Activated T-cell treated with anti-CD3 and anti-CD28 coated beads, Interleukin-2, amount 50 U/mL, for 72 hours (primary cell): Measurements from ENCODE around the gene CPLX3. TPM values are rescaled to one million over a fixed set of nuclear protein-coding genes. Genes with fewer than 3 reads are reported as not detected.

Experiments used
- ATAC-seq, 2 donors: fragments of 150-1000 bp; cut with Tn5 transposase; replicated peaks in 1 of 2; 2 replicates each; pipeline ENCODE4 v1.10.0; 2021; ENCODE audit warnings: moderate library complexity in 2 of 2, mild to moderate bottlenecking in 1 of 2
- DNase-seq, 2 donors: peaks; one replicate each; pipeline ENCODE4 v3.0.0; 2021 to 2022; ENCODE audit warnings: mixed read lengths in 1 of 2
- H3K27ac Mint-ChIP-seq: one replicate; pipeline ENCODE4 v1.8.0; 2022; ENCODE audit warnings: mild to moderate bottlenecking, moderate library complexity, mixed read lengths
- H3K27me3 Mint-ChIP-seq: one replicate; pipeline ENCODE4 v1.8.0; 2022; ENCODE audit warnings: low read depth, mixed read lengths
- H3K36me3 Mint-ChIP-seq, 2 donors: one replicate each; pipeline ENCODE4 v1.8.0; 2022; ENCODE audit warnings: mixed read lengths in 2 of 2, mild to moderate bottlenecking in 1 of 2; ENCODE audit not compliant: insufficient read depth in 2 of 2
- H3K4me1 Mint-ChIP-seq: one replicate; pipeline ENCODE4 v1.8.0; 2022; ENCODE audit warnings: low read depth, mixed read lengths
- H3K4me3 Mint-ChIP-seq, 2 donors: one replicate each; pipeline ENCODE4 v1.8.0; 2022; ENCODE audit warnings: mild to moderate bottlenecking in 2 of 2, mixed read lengths in 2 of 2, moderate library complexity in 2 of 2
- H3K9me3 Mint-ChIP-seq, 2 donors: one replicate each; pipeline ENCODE4 v1.8.0; 2022; ENCODE audit warnings: mixed read lengths in 2 of 2
- total RNA-seq, 2 donors: library from RNA; stranded (reverse); gene quantifications; one replicate each; pipeline ENCODE4 v1.2.3, GENCODE V29; 2022

CPLX3 gene
- total RNA-seq, 2 donors from 2014 or later = 0.14 to 0.17 TPM

- no peaks in the 10 kb centered on the region for H3K9me3 Mint-ChIP-seq
- no peak overlapping the region for H3K4me3 Mint-ChIP-seq
- H3K27ac Mint-ChIP-seq = no peak overlapping the region
- H3K36me3 Mint-ChIP-seq = no peaks in the 10 kb centered on the region
- H3K4me1 Mint-ChIP-seq = peaks cover 16% of the 10 kb centered on the region
- ATAC-seq (no peak), DNase-seq (no peak)
- H3K27me3 Mint-ChIP-seq = no peaks in the 10 kb centered on the region
Observed at GRCh38 chr15:74816624-74817369, 9.6 kb upstream of the CPLX3 start.

- no peak for DNase-seq
- Mint-ChIP-seq H3K4me1 (peaks cover 16% of the 10 kb centered on the region), H3K4me3 (no peak overlapping the region), H3K36me3 (no peaks in the 10 kb centered on the region), H3K9me3 (no peaks in the 10 kb centered on the region), H3K27me3 (no peaks in the 10 kb centered on the region), H3K27ac (no peak overlapping the region)
- ATAC-seq = no peak
Observed at GRCh38 chr15:74817370-74817737, 9.1 kb upstream of the CPLX3 start.

GRCh38 chr15:74820056-74820455 lies 6.4 kb upstream of the CPLX3 start:
- no peaks in the 10 kb centered on the region for H3K36me3 Mint-ChIP-seq
- ATAC-seq = no peak
- DNase-seq = no peak
- peaks cover 14% of the 10 kb centered on the region for H3K27me3 Mint-ChIP-seq
- peaks cover 16% of the 10 kb centered on the region for H3K4me1 Mint-ChIP-seq
- no peaks in the 10 kb centered on the region for H3K9me3 Mint-ChIP-seq
- H3K27ac Mint-ChIP-seq = no peak overlapping the region
- no peak overlapping the region for H3K4me3 Mint-ChIP-seq

- DNase-seq (no peak), ATAC-seq (no peak)
- Mint-ChIP-seq H3K9me3 (no peaks in the 10 kb centered on the region), H3K27me3 (peaks cover 23% of the 10 kb centered on the region), H3K4me3 (no peak overlapping the region), H3K27ac (no peak overlapping the region), H3K36me3 (no peaks in the 10 kb centered on the region), H3K4me1 (peaks cover 16% of the 10 kb centered on the region)
Observed at GRCh38 chr15:74821091-74821789, 5.2 kb upstream of the CPLX3 start.

GRCh38 chr15:74821790-74822158 lies 4.7 kb upstream of the CPLX3 start:
- no peaks in the 10 kb centered on the region for H3K36me3 Mint-ChIP-seq
- no peak for DNase-seq
- peaks cover 26% of the 10 kb centered on the region for H3K27me3 Mint-ChIP-seq
- no peak overlapping the region for H3K4me3 Mint-ChIP-seq
- H3K27ac Mint-ChIP-seq = no peak overlapping the region
- no peak for ATAC-seq
- H3K9me3 Mint-ChIP-seq = no peaks in the 10 kb centered on the region
- peaks cover 16% of the 10 kb centered on the region for H3K4me1 Mint-ChIP-seq

GRCh38 chr15:74822233-74822632 lies 4.2 kb upstream of the CPLX3 start:
- DNase-seq (no peak), ATAC-seq (no peak)
- no peak overlapping the region for H3K4me3 Mint-ChIP-seq
- no peaks in the 10 kb centered on the region for H3K36me3 Mint-ChIP-seq
- peaks cover 31% of the 10 kb centered on the region for H3K27me3 Mint-ChIP-seq
- peaks cover 13% of the 10 kb centered on the region for H3K4me1 Mint-ChIP-seq
- no peak overlapping the region for H3K27ac Mint-ChIP-seq
- no peaks in the 10 kb centered on the region for H3K9me3 Mint-ChIP-seq

- Mint-ChIP-seq H3K36me3 (no peaks in the 10 kb centered on the region), H3K9me3 (no peaks in the 10 kb centered on the region), H3K4me1 (peaks cover 9% of the 10 kb centered on the region), H3K4me3 (no peak overlapping the region), H3K27me3 (peaks cover 42% of the 10 kb centered on the region), H3K27ac (no peak overlapping the region)
- no peak for ATAC-seq
- no peak for DNase-seq
Observed at GRCh38 chr15:74823324-74823723, 3.1 kb upstream of the CPLX3 start.

GRCh38 chr15:74824976-74825375 lies 1.5 kb upstream of the CPLX3 start:
- peaks cover 17% of the 10 kb centered on the region for H3K4me1 Mint-ChIP-seq
- ATAC-seq (no peak), DNase-seq (no peak)
- no peak overlapping the region for H3K27ac Mint-ChIP-seq
- H3K36me3 Mint-ChIP-seq = no peaks in the 10 kb centered on the region
- H3K9me3 Mint-ChIP-seq = no peaks in the 10 kb centered on the region
- H3K4me3 Mint-ChIP-seq = no peak overlapping the region
- peaks cover 50% of the 10 kb centered on the region for H3K27me3 Mint-ChIP-seq

- DNase-seq (no peak), ATAC-seq (no peak)
- H3K4me3 Mint-ChIP-seq = no peak overlapping the region
- H3K36me3 Mint-ChIP-seq = no peaks in the 10 kb centered on the region
- peaks cover 50% of the 10 kb centered on the region for H3K27me3 Mint-ChIP-seq
- H3K9me3 Mint-ChIP-seq = no peaks in the 10 kb centered on the region
- H3K4me1 Mint-ChIP-seq = peaks cover 24% of the 10 kb centered on the region
- H3K27ac Mint-ChIP-seq = no peak overlapping the region
Observed at GRCh38 chr15:74825866-74826265, 561 bp upstream of the CPLX3 start.

GRCh38 chr15:74826921-74827320 lies 494 bp downstream of the CPLX3 start:
- H3K36me3 Mint-ChIP-seq = no peaks in the 10 kb centered on the region
- peaks cover 24% of the 10 kb centered on the region for H3K4me1 Mint-ChIP-seq
- ATAC-seq (no peak), DNase-seq (no peak)
- H3K27ac Mint-ChIP-seq = no peak overlapping the region
- no peaks in the 10 kb centered on the region for H3K9me3 Mint-ChIP-seq
- no peak overlapping the region for H3K4me3 Mint-ChIP-seq
- H3K27me3 Mint-ChIP-seq = peaks cover 50% of the 10 kb centered on the region

GRCh38 chr15:74827614-74828013 lies 1.2 kb downstream of the CPLX3 start:
- peaks cover 50% of the 10 kb centered on the region for H3K27me3 Mint-ChIP-seq
- H3K36me3 Mint-ChIP-seq = no peaks in the 10 kb centered on the region
- DNase-seq = no peak
- no peak overlapping the region for H3K4me3 Mint-ChIP-seq
- no peak overlapping the region for H3K27ac Mint-ChIP-seq
- H3K4me1 Mint-ChIP-seq = peaks cover 24% of the 10 kb centered on the region
- H3K9me3 Mint-ChIP-seq = no peaks in the 10 kb centered on the region
- ATAC-seq = no peak

- no peaks in the 10 kb centered on the region for H3K36me3 Mint-ChIP-seq
- H3K27me3 Mint-ChIP-seq = peaks cover 48% of the 10 kb centered on the region
- ATAC-seq (no peak), DNase-seq (no peak)
- peaks cover 24% of the 10 kb centered on the region for H3K4me1 Mint-ChIP-seq
- H3K27ac Mint-ChIP-seq = no peak overlapping the region
- H3K9me3 Mint-ChIP-seq = no peaks in the 10 kb centered on the region
- no peak overlapping the region for H3K4me3 Mint-ChIP-seq
Observed at GRCh38 chr15:74828835-74829234, 2.4 kb downstream of the CPLX3 start.

- Mint-ChIP-seq H3K36me3 (no peaks in the 10 kb centered on the region), H3K4me3 (no peak overlapping the region), H3K27ac (no peak overlapping the region), H3K4me1 (peaks cover 24% of the 10 kb centered on the region), H3K27me3 (peaks cover 41% of the 10 kb centered on the region), H3K9me3 (no peaks in the 10 kb centered on the region)
- no peak for DNase-seq
- peak; percentile 94 to 96 for ATAC-seq
Observed at GRCh38 chr15:74829486-74829885, 3.1 kb downstream of the CPLX3 start.

GRCh38 chr15:74829991-74830390 lies 3.6 kb downstream of the CPLX3 start:
- ATAC-seq (no peak), DNase-seq (no peak)
- H3K36me3 Mint-ChIP-seq = no peaks in the 10 kb centered on the region
- no peaks in the 10 kb centered on the region for H3K9me3 Mint-ChIP-seq
- no peak overlapping the region for H3K27ac Mint-ChIP-seq
- no peak overlapping the region for H3K4me3 Mint-ChIP-seq
- H3K27me3 Mint-ChIP-seq = peaks cover 36% of the 10 kb centered on the region
- H3K4me1 Mint-ChIP-seq = peaks cover 24% of the 10 kb centered on the region
